NCI-H1048 (cell line): ENCODE data around the gene C11orf58.
A peak's percentile ranks its signal among the peaks of the same experiment; 100 is the strongest.

ENCODE experiments used
- DNase-seq: peaks from one replicate; lab custom pipeline; 2025; lab: John Stamatoyannopoulos, UW

Gene C11orf58

DNA sequence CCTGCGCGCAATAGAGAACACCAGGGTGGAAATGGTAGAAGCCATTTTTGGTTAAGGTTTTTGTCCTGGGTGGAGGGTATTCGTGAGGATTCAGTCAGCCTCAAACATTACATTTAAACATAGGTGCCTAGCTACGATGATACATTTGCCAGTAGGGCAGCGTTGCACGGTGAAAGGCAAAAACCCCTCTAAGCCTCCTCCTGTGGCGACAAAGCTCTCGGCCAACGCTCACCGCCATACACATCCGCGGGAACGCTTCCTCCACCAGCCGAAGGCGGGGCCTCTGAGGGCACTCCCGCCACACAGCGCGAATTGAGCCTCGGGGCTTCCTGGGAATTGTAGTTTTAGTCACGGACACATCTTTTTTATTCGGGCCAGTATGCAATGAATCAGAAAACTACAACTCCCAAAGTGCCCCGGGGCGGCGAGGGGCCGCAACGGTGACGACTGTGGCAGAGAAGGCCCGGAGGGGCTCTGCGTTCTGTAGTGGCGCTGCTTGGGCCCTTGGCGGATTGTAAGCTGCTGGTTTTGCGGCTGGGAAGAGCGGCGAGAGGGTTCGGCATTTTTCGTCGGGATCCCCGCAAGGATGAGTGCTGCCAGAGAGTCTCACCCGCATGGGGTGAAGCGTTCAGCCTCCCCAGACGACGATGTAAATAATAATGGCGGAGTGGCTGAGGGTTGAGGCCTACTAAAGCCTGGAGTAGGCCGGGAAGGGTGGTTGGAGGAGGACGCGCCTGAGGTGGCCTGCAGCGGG lies at the start of gene C11orf58:
Gene C11orf58 (plus strand): TSS at position 455 of the 754 bp plus-strand sequence. CDS start 132 bp downstream, at position 587.
- peak; percentile 92 for DNase-seq

DNA sequence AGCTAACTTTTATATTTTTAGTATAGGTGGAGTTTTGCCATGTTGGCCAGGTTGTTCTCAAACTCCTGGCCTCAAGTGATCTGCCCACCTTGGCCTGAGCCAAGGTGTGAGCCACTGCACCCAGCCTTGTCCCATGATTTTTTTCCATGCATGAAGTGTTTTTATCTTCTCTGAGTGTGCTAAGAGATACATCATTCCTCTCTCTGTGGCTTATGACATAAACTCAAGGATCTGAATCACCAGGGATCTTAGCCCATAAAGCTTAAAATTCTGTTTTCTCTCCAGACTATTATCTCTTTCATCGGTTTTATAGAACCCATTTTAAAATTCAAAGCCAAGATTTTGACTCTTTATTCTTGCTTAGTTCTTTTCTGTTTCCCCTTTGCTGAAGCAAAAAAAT lies 48.4 kb upstream of the C11orf58 start:
- DNase-seq, result no peak

DNA sequence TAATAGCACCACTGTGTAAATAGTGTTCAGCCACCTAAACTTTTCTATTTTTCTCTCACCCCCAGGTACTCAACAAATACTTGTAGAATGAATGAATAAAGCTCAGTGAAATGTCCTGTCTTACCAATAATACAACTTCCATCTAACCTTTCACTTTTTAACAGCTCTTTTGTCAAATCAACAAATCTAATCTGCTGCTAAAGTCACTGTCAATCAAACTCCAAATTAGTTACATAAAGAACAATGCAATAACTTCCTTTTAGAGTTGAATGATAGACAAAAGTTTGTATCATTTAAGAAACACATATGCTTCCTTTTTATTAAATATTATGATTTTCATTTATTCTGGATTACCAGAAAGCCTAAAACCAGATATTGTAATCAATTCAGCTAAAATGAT lies 34.7 kb upstream of the C11orf58 start:
- DNase-seq, result no peak

DNA sequence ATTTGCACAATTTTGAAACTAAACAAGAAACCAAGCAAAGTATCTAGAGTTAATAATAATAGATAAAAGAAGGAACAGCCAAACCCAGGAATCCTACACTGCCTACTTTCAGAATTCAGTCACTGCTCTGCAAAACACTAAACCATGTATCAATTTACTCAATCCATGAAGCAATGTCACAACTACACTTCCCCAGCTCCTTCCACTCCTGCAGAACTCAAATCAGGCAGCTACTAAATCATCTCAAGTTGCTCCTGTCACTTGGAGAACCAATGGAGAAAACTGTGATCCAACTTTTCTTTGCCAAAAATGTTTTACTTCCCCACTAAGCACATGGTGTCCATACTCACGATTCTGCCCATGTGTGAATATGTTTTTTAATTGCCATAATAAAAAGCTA lies 24.9 kb upstream of the C11orf58 start:
- no peak for DNase-seq

DNA sequence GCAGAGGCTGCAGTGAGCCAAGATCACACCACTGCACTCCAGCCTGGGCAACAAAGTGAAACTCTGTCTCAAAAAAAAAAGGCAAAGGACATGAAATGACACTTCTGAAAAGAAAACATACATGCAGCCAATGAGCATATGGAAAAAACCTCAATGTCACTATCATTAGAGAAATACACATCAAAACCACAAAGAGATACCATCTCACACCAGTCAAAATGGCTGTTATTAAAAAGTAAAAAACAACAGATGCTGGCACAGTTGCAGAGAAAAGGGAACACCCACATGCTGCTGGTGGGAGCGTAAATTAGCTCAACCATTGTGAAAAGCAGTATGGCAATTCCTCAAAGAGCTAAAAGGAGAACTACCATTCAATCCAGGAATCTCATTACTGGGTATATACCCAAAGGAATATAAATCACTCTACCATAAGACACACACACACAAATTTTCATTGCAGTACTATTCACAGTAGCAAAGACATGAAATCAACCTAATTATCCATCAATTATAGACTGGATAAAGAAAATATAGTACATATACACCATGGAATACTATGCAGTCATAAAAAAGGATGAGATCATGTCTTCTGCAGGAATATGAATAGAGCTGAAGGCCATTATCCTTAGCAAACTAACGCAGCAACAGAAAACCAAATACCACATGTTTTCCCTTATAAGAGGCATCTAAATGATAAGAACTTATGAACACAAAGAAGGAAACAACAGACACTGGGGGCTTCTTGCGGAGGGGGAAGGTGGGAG lies 15.7 kb upstream of the C11orf58 start:
- no peak for DNase-seq

DNA sequence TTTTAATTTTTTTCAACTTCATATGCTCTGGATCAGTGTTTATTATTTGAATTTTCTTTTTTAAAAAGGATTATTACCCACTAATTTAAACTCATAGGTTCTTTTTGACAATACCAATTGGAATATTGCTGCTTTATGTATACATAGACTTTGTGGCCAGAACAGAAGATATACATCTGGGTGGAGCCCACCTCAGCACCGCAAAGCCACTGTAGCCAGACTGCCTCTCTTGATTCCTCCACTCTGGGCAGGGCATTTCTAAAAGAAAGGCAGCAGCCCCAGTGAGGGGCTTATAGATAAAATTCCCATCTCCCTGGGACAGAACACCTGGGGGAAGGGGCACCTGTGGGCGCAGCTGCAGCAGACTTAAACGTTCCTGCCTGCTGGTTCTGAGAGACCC lies 10.6 kb upstream of the C11orf58 start:
- no peak for DNase-seq

DNA sequence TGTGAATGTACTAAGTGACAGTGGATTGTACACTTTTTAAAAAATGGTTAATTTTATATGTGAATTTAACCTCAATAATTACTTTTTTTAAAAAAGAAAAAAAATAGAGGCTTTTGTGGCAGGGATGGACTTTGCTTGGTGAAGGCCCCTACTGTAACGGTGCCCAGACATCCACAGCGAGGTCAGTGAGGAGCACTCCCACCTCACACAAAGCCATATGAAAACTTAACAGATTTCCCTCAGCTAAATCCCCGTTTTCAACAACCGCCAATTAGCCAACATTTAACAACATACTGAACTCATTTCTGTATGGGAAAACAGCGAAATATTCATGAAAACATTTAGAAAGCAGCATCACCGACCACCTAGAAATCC lies 642 bp upstream of the C11orf58 start:
- DNase-seq, result no peak

DNA sequence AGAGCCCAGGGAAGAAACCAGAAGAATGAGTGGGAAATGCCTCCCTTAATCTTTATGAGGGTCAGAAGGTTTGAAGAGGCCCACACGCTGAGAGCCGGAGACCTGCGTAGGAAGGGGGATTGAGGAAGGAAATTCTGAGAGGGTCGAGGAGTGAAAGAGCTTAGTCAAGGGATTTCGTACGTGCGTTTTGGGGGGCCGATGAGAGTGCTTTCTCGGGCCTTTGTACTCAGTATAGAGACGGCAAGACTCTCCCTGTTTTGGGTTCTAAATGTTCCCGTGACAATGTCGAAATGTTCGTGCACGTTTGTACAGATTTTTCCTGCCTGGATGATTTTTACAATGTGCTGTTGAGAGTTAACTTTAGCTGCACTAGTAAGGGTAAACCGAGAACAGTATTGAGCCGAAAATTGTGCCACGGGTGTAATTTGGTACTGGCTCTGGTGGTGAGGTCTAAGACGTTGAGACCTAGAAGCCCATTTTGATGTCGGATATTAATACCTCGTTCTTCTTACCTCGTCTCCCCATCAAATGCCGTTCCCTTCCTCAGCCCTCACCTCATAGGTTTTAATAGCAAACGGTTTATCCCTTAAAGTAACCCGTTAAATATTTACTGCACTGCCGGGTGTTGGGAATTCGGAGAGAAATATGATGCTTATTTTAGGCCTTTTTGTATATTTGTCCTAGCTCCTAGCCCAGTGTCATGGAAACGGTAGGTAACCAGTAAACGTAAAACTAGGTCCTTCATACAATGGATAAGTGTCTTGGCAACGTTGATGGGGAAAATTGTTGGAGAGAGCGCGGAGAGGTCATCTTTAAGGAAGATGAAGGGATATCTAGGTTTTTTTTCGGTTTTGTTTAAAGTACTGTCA lies 734 bp downstream of the C11orf58 start:
- DNase-seq, result no peak

DNA sequence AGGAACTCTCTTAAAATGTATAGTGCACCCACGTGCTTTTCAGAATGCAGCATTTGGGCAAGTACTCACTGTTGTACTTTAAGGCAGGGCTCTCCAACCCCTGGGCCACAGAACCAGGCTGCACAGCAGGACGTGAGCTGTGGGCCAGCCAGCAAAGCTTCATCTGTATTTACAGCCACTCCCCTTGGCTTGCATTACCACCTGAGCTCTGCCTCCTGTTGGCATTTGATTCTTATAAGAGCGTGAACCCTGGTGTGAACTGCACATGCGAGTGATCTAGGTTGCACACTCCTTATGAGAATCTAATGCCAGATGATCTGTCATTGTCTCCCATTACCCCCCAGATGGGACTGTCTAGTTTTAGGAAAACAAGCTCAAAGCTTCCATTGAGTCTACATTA lies 3.0 kb downstream of the C11orf58 start:
- no peak for DNase-seq

DNA sequence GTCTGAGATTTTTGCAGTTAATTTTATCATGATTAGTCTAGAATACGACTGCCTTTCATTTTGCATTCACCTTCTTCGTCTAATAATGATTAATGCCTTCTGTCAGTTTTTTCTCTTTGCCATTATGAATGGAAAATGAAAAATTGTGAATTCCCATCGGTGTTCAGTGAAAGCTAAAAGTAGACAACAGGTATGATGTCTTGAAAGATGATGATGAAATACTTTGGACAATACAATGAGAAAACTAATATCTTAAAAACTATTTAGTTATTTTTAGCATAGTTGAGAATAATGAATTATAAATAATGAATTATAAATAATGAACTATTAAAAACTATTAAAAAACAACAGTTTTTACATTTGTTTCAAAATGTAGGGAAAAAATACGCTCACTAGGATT lies 5.0 kb downstream of the C11orf58 start:
- no peak for DNase-seq

DNA sequence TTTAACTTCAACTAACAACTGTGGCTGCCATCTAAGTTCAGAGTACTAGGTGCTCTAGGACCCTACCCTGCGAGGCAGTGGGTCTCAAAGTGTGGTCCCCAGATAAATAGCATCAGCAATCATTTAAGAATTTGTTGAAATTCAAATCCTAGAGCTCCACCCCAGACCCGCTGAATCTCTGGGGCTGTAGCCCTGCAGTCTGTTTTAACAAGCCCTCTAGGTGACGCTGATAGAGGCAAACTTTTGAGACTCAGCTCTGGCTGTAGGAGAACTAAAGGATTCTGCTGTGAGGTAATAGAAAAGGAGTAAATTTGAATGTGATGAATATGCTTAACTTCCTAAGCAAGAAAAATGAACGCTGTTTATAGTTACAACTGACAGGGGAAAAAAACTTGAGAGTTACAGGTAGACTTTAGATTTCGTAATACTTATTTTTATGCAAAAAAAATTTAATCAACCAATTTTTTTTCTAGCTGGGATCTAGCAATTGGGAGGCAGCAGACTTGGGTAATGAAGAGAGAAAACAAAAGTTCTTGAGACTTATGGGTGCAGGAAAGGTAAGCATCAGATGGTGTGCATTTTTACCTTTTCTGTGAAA lies 5.8 kb downstream of the C11orf58 start:
- no peak for DNase-seq

DNA sequence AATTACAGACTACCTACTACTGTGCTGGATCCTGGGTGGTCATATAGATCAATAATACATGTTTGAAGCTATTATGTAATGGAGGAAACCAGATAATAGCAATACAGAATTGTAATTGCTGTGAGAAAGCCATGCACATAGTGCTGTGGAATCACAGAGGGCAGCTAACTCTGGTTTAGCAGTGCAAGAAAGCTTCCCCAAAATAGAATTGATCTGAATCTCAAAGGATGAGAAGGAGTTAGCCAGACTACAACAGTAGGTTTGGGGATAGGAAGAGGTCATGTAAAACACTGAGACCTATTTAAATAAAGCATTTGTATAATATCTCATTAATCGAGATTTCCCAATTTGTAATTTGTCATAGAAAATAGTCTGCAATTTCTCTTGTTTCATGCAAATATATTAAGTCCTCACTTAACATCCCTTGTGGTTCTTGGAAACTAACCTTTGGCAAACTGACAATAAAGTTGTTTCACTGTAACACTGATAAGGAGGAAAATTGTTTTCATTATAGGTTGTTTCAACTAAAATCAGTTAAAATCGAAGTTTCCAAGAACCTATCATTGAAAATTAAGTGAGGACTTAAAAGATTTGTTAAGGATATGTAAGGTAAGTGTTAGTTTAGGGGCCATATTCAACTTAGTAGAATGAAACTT lies 7.6 kb downstream of the C11orf58 start:
- DNase-seq, result no peak

DNA sequence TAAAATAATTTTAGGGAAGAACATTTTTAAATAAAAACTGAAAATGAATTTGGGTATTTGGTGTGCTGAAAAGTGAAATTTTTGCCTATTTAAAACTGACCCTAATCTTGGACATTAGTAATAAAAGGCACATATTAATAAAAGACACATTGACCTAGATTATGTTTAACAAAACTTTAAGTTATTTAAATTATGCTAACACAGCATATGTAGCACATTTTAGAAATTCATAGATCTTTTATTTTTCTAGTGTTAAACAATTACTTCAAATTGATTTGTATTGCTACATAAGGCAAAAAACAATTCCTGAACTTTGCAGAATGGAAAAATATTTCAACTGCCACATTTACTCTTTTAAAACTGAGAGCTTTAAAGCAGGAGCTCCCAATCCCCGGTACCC lies 10.6 kb downstream of the C11orf58 start:
- no peak for DNase-seq

DNA sequence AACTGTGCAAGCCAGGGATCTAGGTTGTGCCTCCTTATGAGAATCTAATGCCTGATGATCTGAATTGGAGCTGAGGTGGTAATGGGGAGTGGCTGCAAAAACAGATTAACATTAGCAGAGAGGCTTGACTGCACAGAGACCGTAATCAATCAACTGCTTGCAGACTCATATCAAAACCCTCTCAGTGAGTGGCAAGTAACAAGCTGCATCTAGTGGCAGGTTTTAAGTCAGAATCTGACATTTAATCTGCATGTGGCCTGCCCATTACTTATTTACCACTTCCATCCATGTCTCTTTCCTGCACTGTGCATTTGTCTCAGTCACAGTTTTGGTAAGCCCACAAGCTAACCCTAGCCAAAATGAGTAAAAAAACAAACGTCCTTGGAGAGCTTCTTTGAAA lies 11.2 kb downstream of the C11orf58 start:
- DNase-seq, result no peak

DNA sequence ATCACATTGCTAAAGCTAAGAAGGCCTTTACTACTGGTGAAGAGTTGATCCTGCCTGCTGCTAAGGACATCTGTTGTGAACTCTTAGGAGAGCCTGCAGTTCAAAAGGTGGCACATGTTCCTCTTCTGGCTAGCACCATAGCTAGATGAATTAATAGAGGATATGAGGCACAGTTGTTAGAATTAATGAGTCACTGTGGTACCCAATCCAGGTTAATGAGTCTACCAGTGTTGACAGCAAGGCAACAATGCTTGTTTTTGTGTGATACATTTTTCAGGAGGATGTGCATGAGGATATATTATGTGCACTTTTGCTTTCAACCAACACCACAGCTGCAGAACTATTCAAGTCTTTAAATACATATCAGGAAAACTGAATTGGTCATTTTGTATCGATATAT lies 12.0 kb downstream of the C11orf58 start:
- no peak for DNase-seq

DNA sequence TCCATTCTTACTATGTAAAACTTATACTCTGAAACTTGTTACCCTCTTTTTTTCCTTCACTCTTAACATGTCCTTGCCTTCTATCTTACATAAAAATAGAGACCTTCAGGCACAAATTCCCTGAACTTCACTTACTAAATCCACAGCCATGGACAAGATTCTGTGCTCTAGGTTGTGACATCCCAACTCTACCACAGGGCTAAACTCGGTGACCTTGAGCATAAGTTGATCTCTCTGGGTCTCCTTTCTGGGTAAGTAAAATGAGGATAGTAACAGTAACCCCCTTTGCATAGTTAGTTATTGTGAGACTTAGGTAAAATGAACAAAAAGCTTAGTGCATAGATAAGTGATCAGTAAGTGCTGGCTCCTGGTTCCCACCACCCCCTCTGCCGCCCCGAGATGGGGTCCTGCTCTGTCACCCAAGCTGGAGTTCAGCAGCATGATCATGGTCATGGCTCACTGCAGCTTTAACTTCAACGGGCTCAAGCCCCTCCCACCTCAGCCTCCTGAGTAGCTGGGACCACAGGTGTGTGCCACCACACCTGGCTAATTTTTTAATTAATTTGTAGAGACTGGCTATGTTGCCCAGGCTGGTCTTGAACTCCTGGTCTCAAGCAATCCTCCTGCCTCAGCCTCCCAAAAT lies 20.1 kb downstream of the C11orf58 start:
- no peak for DNase-seq

DNA sequence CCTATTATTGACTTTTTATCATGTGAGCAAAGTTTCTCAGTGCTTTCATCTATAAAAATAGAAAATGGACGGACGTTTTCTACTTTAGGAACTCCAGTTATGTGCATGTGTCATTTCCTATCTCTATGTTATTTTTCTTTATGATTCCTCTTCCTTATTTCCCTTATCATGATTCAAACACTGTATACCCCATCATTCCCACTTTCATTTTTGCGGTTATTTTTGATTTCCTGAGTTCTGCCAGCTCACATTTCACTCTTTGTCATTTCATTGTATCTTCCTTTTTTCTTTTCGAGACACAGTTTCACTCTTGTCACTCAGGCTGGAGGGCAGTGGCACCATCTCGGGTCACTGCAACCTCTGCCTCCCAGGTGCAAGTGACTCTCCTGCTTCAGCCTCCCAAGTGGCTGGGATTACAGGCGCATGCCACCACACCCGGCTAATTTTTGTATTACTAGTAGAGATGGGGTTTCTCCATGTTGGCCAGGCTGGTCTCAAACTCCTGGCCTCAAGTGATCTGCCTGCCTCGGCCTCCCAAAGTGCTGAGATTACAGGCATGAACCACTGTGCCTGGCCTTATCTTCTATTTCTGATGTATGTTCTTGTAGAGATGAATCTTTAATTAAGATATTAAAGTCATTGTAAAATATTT lies 21.5 kb downstream of the C11orf58 start:
- no peak for DNase-seq

DNA sequence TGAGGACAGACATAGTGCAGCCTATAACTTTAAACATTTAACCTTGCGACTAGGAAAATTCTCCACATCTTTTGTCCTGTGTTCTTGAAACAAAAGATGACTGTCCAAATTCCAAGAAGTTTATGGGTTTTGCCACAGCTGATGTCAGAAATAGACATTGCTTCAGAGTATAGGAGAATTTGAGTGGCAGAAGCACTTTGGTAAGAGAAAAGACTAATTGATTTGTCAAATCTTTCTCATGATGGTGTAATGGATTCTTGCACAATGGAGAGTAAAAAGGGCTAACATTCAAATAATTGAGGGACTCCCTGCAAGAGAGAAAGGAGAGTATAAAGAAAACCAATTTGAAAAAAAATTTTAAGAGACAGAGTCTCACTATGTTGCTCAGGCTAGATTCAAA lies 25.3 kb downstream of the C11orf58 start:
- DNase-seq, result no peak

DNA sequence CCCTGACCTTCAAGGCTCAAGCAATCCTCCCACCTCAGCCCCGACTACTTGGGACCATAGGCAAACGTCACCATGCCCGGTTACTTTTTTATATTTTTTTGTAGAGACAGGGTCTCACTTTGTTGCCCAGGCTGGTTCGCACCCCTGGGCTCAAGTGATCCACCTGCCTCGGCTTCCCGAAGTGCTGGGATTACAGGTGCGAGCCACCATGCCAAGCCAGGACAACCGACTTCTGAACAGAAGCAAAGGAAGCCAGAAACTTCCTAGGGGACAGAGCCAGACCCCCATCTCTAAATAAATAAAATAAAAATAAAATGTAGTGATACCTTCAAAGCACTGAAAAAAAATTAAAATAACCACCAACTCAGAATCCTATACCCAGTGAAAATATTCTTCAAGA lies 26.4 kb downstream of the C11orf58 start:
- no peak for DNase-seq

DNA sequence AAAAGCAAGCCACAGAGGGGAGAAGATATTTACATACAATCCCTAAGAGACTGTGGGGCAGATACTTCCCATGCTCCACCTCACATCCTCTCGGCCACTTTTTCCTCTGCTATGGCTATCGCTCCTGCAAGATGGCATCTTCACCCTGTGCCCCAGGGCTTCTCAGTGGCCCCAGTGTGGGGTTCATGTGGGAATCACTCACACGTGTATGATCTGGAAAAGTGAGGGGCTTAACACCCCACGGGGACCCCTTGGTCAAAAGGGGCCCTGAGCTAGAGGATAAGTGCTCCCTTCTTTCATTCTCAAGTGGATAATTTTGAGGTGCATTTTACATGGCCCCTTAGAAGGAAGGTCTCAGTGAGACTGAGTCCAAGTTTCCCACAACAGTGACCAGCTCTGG lies 28.7 kb downstream of the C11orf58 start:
- DNase-seq, result no peak

DNA sequence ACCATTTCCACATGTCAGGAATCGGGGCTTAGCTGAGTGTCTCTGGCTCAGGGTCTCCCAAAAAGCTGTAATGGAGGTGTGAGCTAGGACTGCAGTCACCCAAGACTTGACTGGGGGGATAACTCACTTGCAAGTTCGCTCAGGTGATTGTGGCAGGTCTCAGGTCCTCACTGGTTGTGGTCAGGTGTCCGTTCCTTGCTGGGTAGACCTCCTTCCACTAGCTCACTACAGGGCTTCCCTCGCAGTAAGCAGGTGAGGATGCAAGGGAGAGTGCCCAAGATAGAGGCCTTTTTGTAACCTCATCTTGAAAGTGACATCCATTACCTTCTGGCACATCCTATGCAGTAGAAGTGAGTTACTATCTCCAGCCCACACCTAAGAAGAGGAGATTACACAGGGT lies 29.5 kb downstream of the C11orf58 start:
- DNase-seq, result no peak
